K562 (cell line): ENCODE data around the gene DLGAP1. TPM values are rescaled to one million over a fixed set of nuclear protein-coding genes. Genes with fewer than 3 reads are reported as not detected.

ENCODE experiments used
- BCOR ChIP-seq: fragments of 450-650 bp; IDR thresholded peaks from 2 replicates; pipeline ENCODE4 v1.6.1; 2016
- POLR2H ChIP-seq: IDR thresholded peaks from 2 replicates; pipeline ENCODE4 v1.6.1; 2016; ENCODE audit warnings: missing genetic modification characterization, low read depth, mild to moderate bottlenecking, control low read depth, missing compliant biosample characterization, moderate library complexity
- SRSF9 ChIP-seq: fragments of 200-400 bp; formaldehyde crosslinking; IDR thresholded peaks from 2 replicates; pipeline ENCODE4 v1.6.1; 2017; ENCODE audit warnings: low read depth, low read length, borderline replicate concordance
- ZNF785 ChIP-seq: fragments of 250-450 bp; sonication (Bioruptor Pico); IDR thresholded peaks from 2 replicates; pipeline ENCODE4 v1.4.0; 2020; ENCODE audit warnings: mild to moderate bottlenecking
- polyA plus RNA-seq, 8 experiments: library from polyadenylated mRNA; depleted of rRNA in 4 of 8; stranded (reverse) in 5 of 8; unstranded in 3 of 8; fragments of >200 nt; fragmentation: Nextera tagmentation in 2 of 8; fragmentation: Illumina TruSeq in 1 of 8; extraction: Ambion mirVana in 2 of 8; extraction: Trizol in 1 of 8; gene quantifications; 2 replicates each; pipeline versions ENCODE4 v1.2.1 to v1.2.3, GENCODE V29; 2011 to 2014; ENCODE audit warnings: inconsistent platforms in 1 of 8, missing spikeins in 1 of 8
- total RNA-seq, 7 experiments: library from RNA; depleted of rRNA in 6 of 7; stranded (reverse); fragments of >200 nt in 6 of 7; fragmentation: Illumina TruSeq in 2 of 7; extraction: Trizol in 2 of 7; gene quantifications; 2 replicates each; pipeline versions ENCODE4 v1.2.1 to v1.2.3, GENCODE V29; 2011 to 2021; ENCODE audit warnings: low replicate concordance in 1 of 7
- TF ChIP-seq, protein P1 (sequence below), 2 experiments: fragments of 450-650 bp; IDR thresholded peaks; 2 replicates each; pipeline ENCODE4 v1.6.1; 2016
- TF ChIP-seq, protein P2 (sequence below): fragments of 200-800 bp; sonication (Bioruptor generic); IDR thresholded peaks from 2 replicates; pipeline ENCODE4 v1.6.1; 2017; ENCODE audit warnings: missing genetic modification characterization, missing compliant biosample characterization
- TF ChIP-seq, protein P3 (sequence below): fragments of 450-650 bp; IDR thresholded peaks from 2 replicates; pipeline ENCODE4 v1.6.1; 2016; ENCODE audit warnings: mild to moderate bottlenecking, moderate library complexity

The DLGAP1 gene
- total and polyA plus RNA-seq, 9 of the 15 experiments (the other 6 are each of a cell fraction or from before 2014, with no cell fraction given), result 0.04 to 0.22 (median 0.08) TPM

- TF ChIP-seq, protein P1, sequence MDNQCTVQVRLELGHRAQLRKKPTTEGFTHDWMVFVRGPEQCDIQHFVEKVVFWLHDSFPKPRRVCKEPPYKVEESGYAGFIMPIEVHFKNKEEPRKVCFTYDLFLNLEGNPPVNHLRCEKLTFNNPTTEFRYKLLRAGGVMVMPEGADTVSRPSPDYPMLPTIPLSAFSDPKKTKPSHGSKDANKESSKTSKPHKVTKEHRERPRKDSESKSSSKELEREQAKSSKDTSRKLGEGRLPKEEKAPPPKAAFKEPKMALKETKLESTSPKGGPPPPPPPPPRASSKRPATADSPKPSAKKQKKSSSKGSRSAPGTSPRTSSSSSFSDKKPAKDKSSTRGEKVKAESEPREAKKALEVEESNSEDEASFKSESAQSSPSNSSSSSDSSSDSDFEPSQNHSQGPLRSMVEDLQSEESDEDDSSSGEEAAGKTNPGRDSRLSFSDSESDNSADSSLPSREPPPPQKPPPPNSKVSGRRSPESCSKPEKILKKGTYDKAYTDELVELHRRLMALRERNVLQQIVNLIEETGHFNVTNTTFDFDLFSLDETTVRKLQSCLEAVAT (IDR thresholded peaks at IDR 0.05), result no peak
- TF ChIP-seq POLR2H (tag) (no peak), ZNF785 (CRISPR knock-in tag) (no peak), SRSF9 (no peak), BCOR (no peak)
- TF ChIP-seq, protein P2, sequence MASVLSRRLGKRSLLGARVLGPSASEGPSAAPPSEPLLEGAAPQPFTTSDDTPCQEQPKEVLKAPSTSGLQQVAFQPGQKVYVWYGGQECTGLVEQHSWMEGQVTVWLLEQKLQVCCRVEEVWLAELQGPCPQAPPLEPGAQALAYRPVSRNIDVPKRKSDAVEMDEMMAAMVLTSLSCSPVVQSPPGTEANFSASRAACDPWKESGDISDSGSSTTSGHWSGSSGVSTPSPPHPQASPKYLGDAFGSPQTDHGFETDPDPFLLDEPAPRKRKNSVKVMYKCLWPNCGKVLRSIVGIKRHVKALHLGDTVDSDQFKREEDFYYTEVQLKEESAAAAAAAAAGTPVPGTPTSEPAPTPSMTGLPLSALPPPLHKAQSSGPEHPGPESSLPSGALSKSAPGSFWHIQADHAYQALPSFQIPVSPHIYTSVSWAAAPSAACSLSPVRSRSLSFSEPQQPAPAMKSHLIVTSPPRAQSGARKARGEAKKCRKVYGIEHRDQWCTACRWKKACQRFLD (CRISPR knock-in tag), result no peak
- TF ChIP-seq, protein P3, sequence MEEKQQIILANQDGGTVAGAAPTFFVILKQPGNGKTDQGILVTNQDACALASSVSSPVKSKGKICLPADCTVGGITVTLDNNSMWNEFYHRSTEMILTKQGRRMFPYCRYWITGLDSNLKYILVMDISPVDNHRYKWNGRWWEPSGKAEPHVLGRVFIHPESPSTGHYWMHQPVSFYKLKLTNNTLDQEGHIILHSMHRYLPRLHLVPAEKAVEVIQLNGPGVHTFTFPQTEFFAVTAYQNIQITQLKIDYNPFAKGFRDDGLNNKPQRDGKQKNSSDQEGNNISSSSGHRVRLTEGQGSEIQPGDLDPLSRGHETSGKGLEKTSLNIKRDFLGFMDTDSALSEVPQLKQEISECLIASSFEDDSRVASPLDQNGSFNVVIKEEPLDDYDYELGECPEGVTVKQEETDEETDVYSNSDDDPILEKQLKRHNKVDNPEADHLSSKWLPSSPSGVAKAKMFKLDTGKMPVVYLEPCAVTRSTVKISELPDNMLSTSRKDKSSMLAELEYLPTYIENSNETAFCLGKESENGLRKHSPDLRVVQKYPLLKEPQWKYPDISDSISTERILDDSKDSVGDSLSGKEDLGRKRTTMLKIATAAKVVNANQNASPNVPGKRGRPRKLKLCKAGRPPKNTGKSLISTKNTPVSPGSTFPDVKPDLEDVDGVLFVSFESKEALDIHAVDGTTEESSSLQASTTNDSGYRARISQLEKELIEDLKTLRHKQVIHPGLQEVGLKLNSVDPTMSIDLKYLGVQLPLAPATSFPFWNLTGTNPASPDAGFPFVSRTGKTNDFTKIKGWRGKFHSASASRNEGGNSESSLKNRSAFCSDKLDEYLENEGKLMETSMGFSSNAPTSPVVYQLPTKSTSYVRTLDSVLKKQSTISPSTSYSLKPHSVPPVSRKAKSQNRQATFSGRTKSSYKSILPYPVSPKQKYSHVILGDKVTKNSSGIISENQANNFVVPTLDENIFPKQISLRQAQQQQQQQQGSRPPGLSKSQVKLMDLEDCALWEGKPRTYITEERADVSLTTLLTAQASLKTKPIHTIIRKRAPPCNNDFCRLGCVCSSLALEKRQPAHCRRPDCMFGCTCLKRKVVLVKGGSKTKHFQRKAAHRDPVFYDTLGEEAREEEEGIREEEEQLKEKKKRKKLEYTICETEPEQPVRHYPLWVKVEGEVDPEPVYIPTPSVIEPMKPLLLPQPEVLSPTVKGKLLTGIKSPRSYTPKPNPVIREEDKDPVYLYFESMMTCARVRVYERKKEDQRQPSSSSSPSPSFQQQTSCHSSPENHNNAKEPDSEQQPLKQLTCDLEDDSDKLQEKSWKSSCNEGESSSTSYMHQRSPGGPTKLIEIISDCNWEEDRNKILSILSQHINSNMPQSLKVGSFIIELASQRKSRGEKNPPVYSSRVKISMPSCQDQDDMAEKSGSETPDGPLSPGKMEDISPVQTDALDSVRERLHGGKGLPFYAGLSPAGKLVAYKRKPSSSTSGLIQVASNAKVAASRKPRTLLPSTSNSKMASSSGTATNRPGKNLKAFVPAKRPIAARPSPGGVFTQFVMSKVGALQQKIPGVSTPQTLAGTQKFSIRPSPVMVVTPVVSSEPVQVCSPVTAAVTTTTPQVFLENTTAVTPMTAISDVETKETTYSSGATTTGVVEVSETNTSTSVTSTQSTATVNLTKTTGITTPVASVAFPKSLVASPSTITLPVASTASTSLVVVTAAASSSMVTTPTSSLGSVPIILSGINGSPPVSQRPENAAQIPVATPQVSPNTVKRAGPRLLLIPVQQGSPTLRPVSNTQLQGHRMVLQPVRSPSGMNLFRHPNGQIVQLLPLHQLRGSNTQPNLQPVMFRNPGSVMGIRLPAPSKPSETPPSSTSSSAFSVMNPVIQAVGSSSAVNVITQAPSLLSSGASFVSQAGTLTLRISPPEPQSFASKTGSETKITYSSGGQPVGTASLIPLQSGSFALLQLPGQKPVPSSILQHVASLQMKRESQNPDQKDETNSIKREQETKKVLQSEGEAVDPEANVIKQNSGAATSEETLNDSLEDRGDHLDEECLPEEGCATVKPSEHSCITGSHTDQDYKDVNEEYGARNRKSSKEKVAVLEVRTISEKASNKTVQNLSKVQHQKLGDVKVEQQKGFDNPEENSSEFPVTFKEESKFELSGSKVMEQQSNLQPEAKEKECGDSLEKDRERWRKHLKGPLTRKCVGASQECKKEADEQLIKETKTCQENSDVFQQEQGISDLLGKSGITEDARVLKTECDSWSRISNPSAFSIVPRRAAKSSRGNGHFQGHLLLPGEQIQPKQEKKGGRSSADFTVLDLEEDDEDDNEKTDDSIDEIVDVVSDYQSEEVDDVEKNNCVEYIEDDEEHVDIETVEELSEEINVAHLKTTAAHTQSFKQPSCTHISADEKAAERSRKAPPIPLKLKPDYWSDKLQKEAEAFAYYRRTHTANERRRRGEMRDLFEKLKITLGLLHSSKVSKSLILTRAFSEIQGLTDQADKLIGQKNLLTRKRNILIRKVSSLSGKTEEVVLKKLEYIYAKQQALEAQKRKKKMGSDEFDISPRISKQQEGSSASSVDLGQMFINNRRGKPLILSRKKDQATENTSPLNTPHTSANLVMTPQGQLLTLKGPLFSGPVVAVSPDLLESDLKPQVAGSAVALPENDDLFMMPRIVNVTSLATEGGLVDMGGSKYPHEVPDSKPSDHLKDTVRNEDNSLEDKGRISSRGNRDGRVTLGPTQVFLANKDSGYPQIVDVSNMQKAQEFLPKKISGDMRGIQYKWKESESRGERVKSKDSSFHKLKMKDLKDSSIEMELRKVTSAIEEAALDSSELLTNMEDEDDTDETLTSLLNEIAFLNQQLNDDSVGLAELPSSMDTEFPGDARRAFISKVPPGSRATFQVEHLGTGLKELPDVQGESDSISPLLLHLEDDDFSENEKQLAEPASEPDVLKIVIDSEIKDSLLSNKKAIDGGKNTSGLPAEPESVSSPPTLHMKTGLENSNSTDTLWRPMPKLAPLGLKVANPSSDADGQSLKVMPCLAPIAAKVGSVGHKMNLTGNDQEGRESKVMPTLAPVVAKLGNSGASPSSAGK, result no peak
- TF ChIP-seq, all 486 proteins: peak for 0
These were observed 161.8 kb downstream of the DLGAP1 start (continued) for GRCh38 chr18:4293337-4293736.
